B cell (primary cell): ENCODE data around the gene ARHGAP15. TPM values are rescaled to one million over a fixed set of nuclear protein-coding genes. Genes with fewer than 3 reads are reported as not detected.

ENCODE experiments used
- ATAC-seq: fragments of 200-7000 bp; cut with Tn5 transposase; one replicate; pipeline ENCODE4 v1.10.0; 2021; ENCODE audit warnings: low read depth, mild to moderate bottlenecking, moderate number of reproducible peaks, moderate library complexity
- CTCF ChIA-PET: fragments of 350-600 bp; sonication (Branson Sonifier 250); formaldehyde crosslinking; loops from one replicate; lab custom pipeline; 2021; ENCODE audit warnings: antibody characterized with exemption, inconsistent platforms; lab: Charles Lee
- POLR2A ChIA-PET: fragments of 350-600 bp; sonication (Branson Sonifier 250); formaldehyde crosslinking; loops from one replicate; lab custom pipeline; 2021; ENCODE audit warnings: antibody characterized with exemption; lab: Charles Lee
- DNase-seq: peaks from one replicate; pipeline ENCODE4 v3.0.0; 2013
- H2AFZ ChIP-seq: 2 replicates; pipeline ENCODE4 v1.6.1; 2012; ENCODE audit warnings: mild to moderate bottlenecking, low read depth, low read length; ENCODE audit not compliant: insufficient read depth, poor library complexity, severe bottlenecking
- H3K27ac ChIP-seq, 2 donors: 1 replicate in 1 of 2; 2 replicates in 1 of 2; pipeline ENCODE4 v1.5.1; 2012 to 2013; ENCODE audit warnings: low read length in 2 of 2, mild to moderate bottlenecking in 2 of 2, moderate library complexity in 1 of 2
- H3K27me3 ChIP-seq, 4 experiments: fragments of 200-600 bp in 1 of 4; sonication (generic) in 1 of 4; replicated peaks in 1 of 4; 1 replicate in 2 of 4; 2 replicates in 2 of 4; pipeline versions ENCODE4 v1.6.1 to v1.7.0; 2013 to 2016; ENCODE audit warnings: low read length in 3 of 4, mild to moderate bottlenecking in 2 of 4, mixed read lengths in 1 of 4, moderate library complexity in 1 of 4; ENCODE audit not compliant: insufficient read depth in 4 of 4, control insufficient read depth in 3 of 4; ENCODE audit errors: control extremely low read depth in 1 of 4
- H3K36me3 ChIP-seq, 2 experiments: replicated peaks in 1 of 2; 1 replicate in 1 of 2; 2 replicates in 1 of 2; pipeline versions ENCODE4 v1.6.1 to v1.7.1; 2013; ENCODE audit warnings: low read length in 1 of 2; ENCODE audit not compliant: insufficient read depth in 2 of 2, control insufficient read depth in 1 of 2; ENCODE audit errors: control extremely low read depth in 1 of 2, extremely low read depth in 1 of 2
- H3K4me1 ChIP-seq, 2 donors: fragments of 200-600 bp in 1 of 2; sonication (generic) in 1 of 2; 1 replicate in 1 of 2; 2 replicates in 1 of 2; pipeline versions ENCODE4 v1.5.1 to v1.6.1; 2013 to 2017; ENCODE audit warnings: low read length in 2 of 2; ENCODE audit not compliant: control insufficient read depth in 2 of 2, insufficient read depth in 2 of 2
- H3K4me2 ChIP-seq: replicated peaks from 2 replicates; pipeline ENCODE3; 2012; ENCODE audit warnings: mild to moderate bottlenecking, low read depth, low read length; ENCODE audit not compliant: poor library complexity, severe bottlenecking
- H3K4me3 ChIP-seq, 5 experiments: fragments of 200-600 bp in 1 of 5; sonication (generic) in 1 of 5; 1 replicate in 3 of 5; 2 replicates in 2 of 5; pipeline versions ENCODE4 v1.5.1 to v1.7.0; 2011 to 2016; ENCODE audit warnings: low read length in 4 of 5, mild to moderate bottlenecking in 4 of 5, low read depth in 2 of 5, control low read depth in 1 of 5, moderate library complexity in 1 of 5; ENCODE audit not compliant: insufficient read depth in 1 of 5; ENCODE audit errors: control extremely low read depth in 1 of 5, extremely low read depth in 1 of 5
- H3K79me2 ChIP-seq: fragments of 200-600 bp; sonication (generic); one replicate; pipeline ENCODE4 v1.6.0; 2016; ENCODE audit warnings: low read length; ENCODE audit not compliant: control insufficient read depth, insufficient read depth
- H3K9ac ChIP-seq: fragments of 200-600 bp; sonication (generic); 2 replicates; pipeline ENCODE4 v1.6.1; 2017; ENCODE audit warnings: mild to moderate bottlenecking, low read length, moderate library complexity
- H3K9me3 ChIP-seq, 3 donors: one replicate each; pipeline versions ENCODE4 v1.6.1 to v1.7.1; 2013; ENCODE audit warnings: low read length in 2 of 3; ENCODE audit not compliant: control insufficient read depth in 2 of 3, insufficient read depth in 1 of 3; ENCODE audit errors: control extremely low read depth in 1 of 3
- H4K20me1 ChIP-seq: 2 replicates; pipeline ENCODE4 v1.6.0; 2012; ENCODE audit warnings: mild to moderate bottlenecking, low read length; ENCODE audit not compliant: insufficient read depth, control insufficient read depth, poor library complexity, severe bottlenecking
- H3K27ac Mint-ChIP-seq: one replicate; pipeline ENCODE4 v1.8.0; 2021; ENCODE audit warnings: mixed read lengths
- H3K27me3 Mint-ChIP-seq: one replicate; pipeline ENCODE4 v1.8.0; 2021; ENCODE audit warnings: mixed read lengths
- H3K4me1 Mint-ChIP-seq: one replicate; pipeline ENCODE4 v1.8.0; 2021; ENCODE audit warnings: mixed read lengths
- H3K4me3 Mint-ChIP-seq: one replicate; pipeline ENCODE4 v1.8.0; 2021; ENCODE audit warnings: mixed read lengths
- H3K9me3 Mint-ChIP-seq: one replicate; pipeline ENCODE4 v1.8.0; 2022; ENCODE audit warnings: mixed read lengths; ENCODE audit not compliant: insufficient read depth
- EZH2 ChIP-seq: IDR thresholded peaks from 2 replicates; pipeline ENCODE4 v1.6.1; 2012; ENCODE audit warnings: borderline replicate concordance, low read depth, mild to moderate bottlenecking, moderate library complexity, low read length; ENCODE audit not compliant: insufficient read depth, poor library complexity, severe bottlenecking
- WGBS: methylation state at CpG from one replicate; pipeline ENCODE4 v1.1.5; 2013; ENCODE audit warnings: missing lambda C conversion rate; ENCODE audit not compliant: insufficient coverage; 5-methylcytosine and 5-hydroxymethylcytosine counted together
- intact Hi-C: fragments of 100-400 bp; cut with micrococcal nuclease; formaldehyde crosslinking; loops from one replicate; pipeline ENCODE4 v1.10.0; 2022
- polyA plus RNA-seq: library from polyadenylated mRNA; depleted of rRNA; stranded (reverse); fragments of >200 nt; gene quantifications from 2 replicates; pipeline ENCODE4 v1.2.3, GENCODE V29; 2012
- total RNA-seq, 2 donors: library from RNA; stranded (reverse); fragments of 120-200 nt in 1 of 2; gene quantifications; 1 replicate in 1 of 2; 2 replicates in 1 of 2; pipeline versions ENCODE4 v1.2.3 to v1.2.4, GENCODE V29; 2013 to 2022
- TF ChIP-seq, protein P1 (sequence below): fragments of 200-600 bp; IDR thresholded peaks from one replicate; pipeline ENCODE4 v1.8.0; 2022; ENCODE audit warnings: antibody characterized with exemption, mild to moderate bottlenecking

The ARHGAP15 gene
- total and polyA plus RNA-seq, 2 donors (not counting 1 experiment from before 2014, with no cell fraction given): 58.6 to 187 TPM

DNA sequence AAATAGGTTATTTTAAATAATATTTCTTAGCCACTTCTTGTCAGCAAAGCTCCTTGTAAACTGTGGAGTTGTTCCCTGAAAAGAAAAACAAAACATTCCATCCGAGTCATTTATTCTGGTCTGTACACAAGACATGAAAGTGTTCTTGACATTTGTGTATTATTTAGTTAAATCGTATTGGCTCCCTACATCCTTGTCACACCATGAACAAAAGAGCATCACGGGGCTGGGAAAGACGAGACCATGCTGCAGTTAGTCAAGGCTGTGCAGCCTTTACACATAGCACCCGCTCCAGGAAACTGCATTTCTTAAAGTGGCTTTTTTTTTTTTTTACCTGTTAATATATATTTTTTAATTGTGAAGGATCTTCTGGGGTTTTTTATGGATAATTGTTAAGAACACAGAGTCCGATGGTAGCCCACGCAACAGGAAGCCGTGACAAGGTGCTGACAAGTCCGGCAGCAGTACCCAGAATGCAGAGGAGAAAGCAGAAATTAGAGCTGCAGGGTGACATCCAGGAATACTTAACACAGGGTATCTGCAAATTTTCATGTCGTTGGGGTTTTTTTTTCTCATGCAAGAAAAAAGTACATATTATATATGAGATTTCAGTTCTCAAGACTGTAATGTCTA, 588.4 kb downstream of the ARHGAP15 start:
- H3K9me3 ChIP-seq: peaks cover 0 to 5% (median 2%) of the 10 kb centered on the region in 3 donors
- no peak for TF ChIP-seq EZH2
- TF ChIP-seq, protein P1, sequence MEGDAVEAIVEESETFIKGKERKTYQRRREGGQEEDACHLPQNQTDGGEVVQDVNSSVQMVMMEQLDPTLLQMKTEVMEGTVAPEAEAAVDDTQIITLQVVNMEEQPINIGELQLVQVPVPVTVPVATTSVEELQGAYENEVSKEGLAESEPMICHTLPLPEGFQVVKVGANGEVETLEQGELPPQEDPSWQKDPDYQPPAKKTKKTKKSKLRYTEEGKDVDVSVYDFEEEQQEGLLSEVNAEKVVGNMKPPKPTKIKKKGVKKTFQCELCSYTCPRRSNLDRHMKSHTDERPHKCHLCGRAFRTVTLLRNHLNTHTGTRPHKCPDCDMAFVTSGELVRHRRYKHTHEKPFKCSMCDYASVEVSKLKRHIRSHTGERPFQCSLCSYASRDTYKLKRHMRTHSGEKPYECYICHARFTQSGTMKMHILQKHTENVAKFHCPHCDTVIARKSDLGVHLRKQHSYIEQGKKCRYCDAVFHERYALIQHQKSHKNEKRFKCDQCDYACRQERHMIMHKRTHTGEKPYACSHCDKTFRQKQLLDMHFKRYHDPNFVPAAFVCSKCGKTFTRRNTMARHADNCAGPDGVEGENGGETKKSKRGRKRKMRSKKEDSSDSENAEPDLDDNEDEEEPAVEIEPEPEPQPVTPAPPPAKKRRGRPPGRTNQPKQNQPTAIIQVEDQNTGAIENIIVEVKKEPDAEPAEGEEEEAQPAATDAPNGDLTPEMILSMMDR: no peak
- peaks cover 3% of the 10 kb centered on the region for H3K4me1 Mint-ChIP-seq
- ATAC-seq: no peak
- H3K27ac Mint-ChIP-seq: no peak overlapping the region
- intact Hi-C loops: no loop called here
- peaks cover 4% of the 10 kb centered on the region for H4K20me1 ChIP-seq
- H2AFZ ChIP-seq: no peak overlapping the region
- ChIA-PET POLR2A (no interaction called here), CTCF (interaction anchor here (0.7 kb wide), 1 partner anchor 9 kb away, joined by 4 read pairs; no protein-coding TSS in a partner anchor)
- no peak overlapping the region for H3K4me3 ChIP-seq
- peaks cover 4 to 53% of the 10 kb centered on the region in 2 experiments for H3K36me3 ChIP-seq
- no peak overlapping the region for H3K27ac ChIP-seq
- H3K79me2 ChIP-seq: no peaks in the 10 kb centered on the region
- peaks cover 3% of the 10 kb centered on the region for H3K9me3 Mint-ChIP-seq
- no peaks in the 10 kb centered on the region for H3K27me3 Mint-ChIP-seq
- 90% methylated on average over 5 of the region's 10 CpGs for WGBS
- H3K4me3 Mint-ChIP-seq: no peak overlapping the region
- H3K4me2 ChIP-seq: no peak overlapping the region
- H3K9ac ChIP-seq: no peak overlapping the region
- H3K4me1 ChIP-seq: no peaks in the 10 kb centered on the region
- no peaks in the 10 kb centered on the region for H3K27me3 ChIP-seq
- no peak for DNase-seq

DNA sequence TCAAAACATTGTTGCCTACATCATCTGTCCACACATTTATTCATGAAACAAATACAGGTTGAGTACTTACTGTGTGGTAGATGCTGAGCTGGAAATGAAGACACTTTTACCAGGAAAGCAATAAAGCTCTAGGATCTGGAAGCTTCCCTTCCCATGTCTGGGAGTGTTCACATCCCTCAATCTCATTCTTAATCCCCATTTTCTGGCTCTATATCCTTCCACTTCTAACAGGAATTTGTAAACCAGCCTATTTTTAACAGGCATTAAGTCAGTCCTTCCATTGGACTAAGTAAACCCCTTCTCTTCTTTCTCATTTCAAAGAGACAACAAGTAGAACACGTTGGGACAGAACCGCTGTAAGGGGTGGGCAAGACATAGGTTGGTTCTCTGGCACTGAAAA, 589.5 kb downstream of the ARHGAP15 start:
- peaks cover 2 to 48% of the 10 kb centered on the region in 2 experiments for H3K36me3 ChIP-seq
- no peak for TF ChIP-seq EZH2
- TF ChIP-seq, protein P1: no peak
- no peak for ATAC-seq
- H3K9me3 ChIP-seq: peaks cover 0 to 5% (median 0%) of the 10 kb centered on the region in 3 donors
- H3K27me3 Mint-ChIP-seq: no peaks in the 10 kb centered on the region
- no peak overlapping the region for H3K27ac ChIP-seq
- H3K4me3 ChIP-seq: no peak overlapping the region
- H3K4me1 Mint-ChIP-seq: no peaks in the 10 kb centered on the region
- no peaks in the 10 kb centered on the region for H3K9me3 Mint-ChIP-seq
- 100% methylated on average over 2 of the region's 2 CpGs for WGBS
- H3K4me1 ChIP-seq: no peaks in the 10 kb centered on the region
- no peak overlapping the region for H3K4me2 ChIP-seq
- no peak overlapping the region for H3K4me3 Mint-ChIP-seq
- H3K79me2 ChIP-seq: no peaks in the 10 kb centered on the region
- no peaks in the 10 kb centered on the region for H3K27me3 ChIP-seq
- no peak for DNase-seq
- no peak overlapping the region for H3K9ac ChIP-seq
- POLR2A ChIA-PET: no interaction called here
- intact Hi-C loops: no loop called here
- CTCF ChIA-PET: no interaction called here
- peaks cover 9% of the 10 kb centered on the region for H4K20me1 ChIP-seq
- no peak overlapping the region for H2AFZ ChIP-seq
- H3K27ac Mint-ChIP-seq: no peak overlapping the region
